Measurements from ENCODE around the gene ZNF670.
"Not testable (repeated sequence)": the region's sequence is repeated elsewhere in the genome, so short reads cannot be mapped to it uniquely, and the experiment has no call there.

GRCh38 chr1:247127519-247128282 is 49.1 kb upstream of the ZNF670 start:
- not testable (repeated sequence) for TF ChIP-seq CTCF (conservative IDR thresholded peaks at IDR 0.05 in 1 of 2, IDR thresholded peaks at IDR 0.05 in 1 of 2; ENCODE audit: low read depth in 1 of 2, low read length in 2 of 2); EZH2 (IDR thresholded peaks at IDR 0.05; ENCODE audit: low read length, missing control alignments)

Measured in fibroblast of lung (primary cell).